Stimulated activated CD8-positive, alpha-beta memory T cell treated with anti-CD3 and anti-CD28 coated beads, Interleukin-15, amount 100 ng/mL, for 48 hours (primary cell): ENCODE data around the gene SEMA3F.

Experiments used
- DNase-seq, 2 donors: peaks; one replicate each; pipeline ENCODE4 v3.0.0-alpha.2; 2020; ENCODE audit warnings: low read depth in 2 of 2

The SEMA3F gene

DNA sequence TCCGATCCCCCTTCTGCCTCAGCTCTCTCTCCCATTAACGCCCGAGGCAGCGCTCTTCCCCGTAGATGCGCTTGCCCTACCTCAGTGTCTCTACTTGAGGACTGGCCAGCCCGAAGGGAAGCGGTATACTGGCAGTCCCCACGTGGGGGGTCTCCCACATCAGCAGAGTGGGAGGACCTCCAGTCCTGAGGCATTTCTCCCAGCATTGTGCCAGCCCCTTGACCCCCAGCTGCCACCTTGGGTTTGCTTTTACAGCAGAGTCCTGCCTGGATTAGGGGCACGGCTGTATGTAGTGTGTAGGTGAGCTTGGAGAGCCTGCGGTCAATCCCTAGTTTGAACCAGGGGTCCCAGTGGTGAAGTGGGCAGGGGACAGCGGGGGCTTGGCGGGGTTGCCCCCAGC, 767 bp downstream of the SEMA3F start:
- DNase-seq = no peak

DNA sequence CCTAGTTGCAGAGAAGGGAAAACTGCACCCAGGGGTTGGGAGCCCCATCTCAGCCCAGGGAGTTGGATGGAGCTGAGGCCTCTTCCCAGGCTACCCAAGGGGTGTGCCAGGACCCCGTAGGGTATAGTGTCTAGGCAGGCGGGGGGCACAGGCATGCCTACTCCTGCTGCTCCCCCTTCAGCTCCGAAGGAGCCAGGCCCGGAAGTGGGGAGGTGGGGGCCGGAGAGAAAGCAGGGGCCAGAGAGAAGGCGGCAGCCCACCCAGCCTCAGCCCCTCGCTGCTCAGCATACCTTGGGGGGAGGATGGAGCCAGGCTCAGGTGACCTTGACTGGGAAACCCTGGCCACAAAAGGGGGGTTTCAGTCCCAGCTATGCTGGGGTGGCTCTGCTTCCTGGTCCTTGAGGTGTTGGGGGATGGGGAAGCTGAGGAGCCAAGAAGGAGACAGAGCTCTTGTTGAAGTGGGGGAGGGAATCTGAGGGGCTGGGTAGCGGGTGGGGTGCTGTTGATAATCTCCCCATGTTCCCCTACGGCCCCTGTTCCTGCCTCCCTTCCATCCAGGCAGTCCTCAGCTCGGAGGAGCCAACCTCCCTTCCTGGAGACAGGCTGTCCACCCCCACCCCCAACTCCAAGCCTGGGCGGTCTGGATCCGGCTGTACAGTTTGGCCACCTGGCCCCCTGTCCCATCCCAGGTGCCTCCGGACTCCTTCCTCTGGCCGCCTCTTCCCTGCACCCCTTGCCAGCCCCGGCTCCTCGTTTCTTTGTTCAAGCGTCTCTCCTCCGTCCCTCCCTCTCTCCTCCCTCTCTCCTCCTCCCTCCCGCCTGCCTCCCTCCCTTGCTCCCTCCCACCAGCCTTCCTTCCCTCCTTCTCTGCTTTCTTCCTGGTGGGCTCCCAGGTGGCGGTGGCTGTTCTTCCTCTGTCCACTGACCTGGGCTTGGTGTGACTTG, 1.7 kb downstream of the SEMA3F start:
- DNase-seq = no peak

DNA sequence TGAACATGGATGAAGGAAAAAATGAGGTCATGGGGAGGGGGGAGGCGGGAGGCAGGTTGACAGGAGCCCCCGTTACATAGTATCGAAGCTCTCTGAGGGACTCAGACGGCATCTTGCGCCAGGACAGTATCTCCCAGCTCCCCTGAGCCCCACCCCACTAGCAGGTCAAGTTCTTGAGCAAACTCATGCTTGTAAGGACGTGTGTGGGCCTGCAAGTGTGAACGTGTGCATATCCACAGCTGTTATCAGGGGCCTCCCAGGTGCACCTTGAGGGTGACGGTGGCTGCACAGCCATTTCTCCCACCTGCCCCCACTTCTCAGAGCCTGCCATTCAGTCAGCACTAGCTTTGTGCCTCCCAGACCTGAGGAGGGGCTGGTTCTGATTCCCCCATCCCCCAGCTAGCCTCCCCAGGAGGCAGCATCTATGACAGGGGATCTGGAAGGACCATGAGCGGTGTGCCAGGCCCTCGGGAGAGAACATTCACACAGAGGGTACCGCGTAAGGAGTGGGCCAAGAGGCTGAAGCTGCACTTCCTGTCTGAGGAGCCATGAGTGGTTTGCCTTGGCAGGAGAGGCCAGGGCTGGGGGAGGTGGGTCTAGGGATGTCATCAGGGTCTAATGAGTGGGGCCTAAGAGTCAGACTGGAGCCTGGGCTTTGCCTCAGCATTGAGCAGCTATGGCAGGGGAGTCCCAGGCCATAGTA, 2.9 kb downstream of the SEMA3F start:
- no peak for DNase-seq

DNA sequence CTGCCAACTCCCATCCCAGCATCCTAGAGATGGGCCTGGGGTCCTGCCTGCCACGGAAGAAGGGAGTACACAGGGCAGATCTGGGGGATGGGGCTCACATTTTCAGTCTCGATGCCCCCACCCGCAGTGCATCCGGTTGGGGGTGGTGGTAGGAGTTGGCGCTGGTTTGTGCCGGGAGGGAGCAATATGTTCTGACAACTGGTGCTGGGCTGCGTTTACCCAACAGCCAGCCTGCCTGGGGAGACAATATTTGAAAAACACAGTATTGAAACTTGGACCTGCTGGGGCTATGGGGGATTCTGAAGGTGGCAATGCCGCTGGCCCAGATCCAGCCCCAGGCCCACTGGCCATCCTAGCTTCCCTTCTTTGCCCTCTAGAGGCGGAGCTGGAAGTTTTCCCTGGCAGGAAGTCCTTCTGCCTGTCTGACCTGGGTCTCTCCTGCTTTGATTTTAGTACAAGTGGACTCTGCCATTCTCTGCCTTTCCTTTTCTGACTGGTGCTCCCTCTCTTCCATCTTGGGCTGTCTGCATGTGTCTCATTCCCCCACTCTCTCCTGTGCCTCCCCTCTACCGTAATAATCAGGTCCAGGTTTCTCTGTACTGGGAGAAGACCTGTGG, 3.5 kb downstream of the SEMA3F start:
- DNase-seq = no peak

DNA sequence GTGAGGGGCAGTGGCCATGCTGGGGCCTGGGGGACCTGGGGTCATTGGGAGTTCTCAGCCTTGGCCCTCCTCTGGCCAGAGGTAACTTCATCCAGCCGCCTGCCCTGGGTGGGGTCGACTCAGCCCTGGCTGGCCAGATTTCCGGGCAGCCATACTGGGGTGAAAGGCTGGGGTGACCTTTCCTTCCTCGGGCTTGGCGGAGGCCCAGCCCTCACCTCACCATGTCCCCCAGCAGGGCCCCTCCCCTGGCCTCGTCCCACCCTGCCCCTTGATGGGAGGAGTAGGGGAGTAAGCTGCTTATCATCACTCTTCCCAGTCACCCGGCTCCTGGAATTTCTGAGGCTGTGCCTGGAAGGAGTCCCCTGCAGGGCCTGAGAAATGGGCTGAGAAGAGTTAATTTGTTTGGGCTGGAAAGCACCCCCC, 5.4 kb downstream of the SEMA3F start:
- DNase-seq = no peak

DNA sequence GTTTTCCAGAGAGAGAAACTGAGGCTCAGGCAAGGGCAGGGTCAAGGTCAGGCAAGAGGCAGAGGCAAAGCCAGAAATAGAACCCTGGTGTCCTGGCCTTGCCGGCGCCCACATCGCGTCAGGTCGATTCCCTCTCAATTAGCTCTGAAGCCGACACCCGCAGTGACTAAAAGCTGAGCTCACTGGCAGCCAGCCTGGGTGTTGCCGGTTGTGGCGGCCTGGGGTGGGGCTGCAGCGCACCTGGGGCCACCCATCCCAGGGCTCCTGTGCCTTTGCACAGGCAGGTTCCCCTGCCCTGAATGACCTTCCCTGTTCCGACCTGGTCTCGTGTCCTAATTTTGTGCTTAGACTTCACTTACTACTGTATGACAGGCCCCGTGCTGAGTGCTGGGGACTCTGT, 6.2 kb downstream of the SEMA3F start:
- DNase-seq = no peak

DNA sequence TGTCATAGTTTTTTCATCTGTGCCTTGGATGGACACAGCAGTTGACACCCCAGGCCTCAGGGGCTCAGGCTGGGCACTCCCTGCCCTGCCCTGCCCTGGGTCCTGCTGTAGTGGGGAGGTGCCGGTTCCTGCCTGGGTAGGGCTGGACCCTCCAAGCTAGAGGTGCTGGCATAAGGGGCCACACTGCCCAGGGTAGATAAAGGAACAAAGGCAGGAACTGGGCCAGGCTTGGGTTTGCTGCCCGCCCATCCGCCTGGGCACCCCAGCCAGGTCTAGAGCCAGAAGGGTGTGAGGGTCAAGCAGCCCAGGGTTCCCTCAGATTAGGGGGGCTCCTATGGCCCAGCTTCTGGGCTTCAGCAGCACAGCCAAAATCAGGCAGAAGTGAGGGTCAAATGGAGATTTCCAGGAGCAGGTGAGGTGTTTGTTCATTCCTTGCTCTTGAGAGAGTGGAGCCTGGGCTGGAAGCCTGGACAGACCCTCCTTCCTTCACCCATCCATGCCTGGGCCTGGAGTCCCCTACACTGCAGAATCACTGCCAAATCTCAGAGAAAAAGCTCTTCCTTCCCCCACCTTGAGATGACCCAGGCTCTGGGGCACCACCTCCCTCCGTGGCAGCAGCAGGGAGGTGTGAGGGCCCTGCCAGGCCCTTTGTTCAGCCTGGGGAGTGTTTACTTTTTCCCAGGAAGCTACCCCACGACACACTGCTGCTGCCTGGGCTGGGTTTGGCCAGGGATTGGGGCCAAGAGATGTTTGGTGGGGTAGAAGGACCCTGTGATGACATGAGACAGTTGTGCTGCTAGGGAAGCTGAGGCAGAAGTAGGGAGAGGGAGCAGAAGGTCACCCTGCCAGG, 7.1 kb downstream of the SEMA3F start:
- DNase-seq = no peak

DNA sequence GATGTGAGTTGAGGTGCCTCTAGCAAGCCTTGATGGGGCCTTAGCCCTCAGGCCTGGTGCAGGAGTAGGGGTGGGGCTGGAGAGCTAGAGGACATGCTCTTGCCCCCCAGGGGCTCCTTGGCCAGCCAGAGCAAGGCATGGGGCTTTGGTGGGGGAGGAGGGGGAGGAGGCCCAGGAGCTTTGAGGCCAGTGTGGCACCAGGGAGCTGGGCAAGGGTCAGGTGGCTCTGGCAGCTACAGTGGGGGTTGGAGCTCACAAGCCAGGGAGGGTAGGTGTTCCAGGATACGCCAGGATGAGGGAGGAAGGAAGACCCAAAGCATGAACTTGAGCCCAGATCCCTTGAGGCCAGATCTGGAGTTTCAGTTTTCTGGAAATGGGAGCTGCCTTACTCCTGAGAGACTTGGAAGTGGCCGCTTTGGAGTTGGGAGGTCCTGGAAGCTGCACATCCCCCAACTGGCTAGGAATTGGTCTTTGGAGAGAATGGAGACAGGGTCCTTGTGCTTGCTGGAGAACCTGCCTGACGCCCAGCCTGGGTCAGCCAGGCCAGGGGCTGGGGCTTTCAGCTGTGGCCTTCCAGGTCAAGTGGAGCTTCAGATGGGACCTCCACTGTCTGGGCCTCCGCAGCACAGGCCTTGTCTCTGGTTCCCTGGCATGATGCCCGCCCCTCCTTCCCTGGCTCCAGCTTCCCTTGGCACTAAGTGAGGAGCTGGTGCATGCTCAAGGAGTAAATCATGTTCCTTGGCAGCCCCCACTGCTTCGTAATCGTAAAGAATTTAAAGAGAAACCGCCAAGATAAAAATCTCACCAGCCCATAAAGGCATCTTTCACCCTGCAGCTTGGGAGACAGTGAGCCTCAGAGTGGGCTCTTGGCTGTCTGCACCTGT, 8.7 kb downstream of the SEMA3F start:
- no peak for DNase-seq

DNA sequence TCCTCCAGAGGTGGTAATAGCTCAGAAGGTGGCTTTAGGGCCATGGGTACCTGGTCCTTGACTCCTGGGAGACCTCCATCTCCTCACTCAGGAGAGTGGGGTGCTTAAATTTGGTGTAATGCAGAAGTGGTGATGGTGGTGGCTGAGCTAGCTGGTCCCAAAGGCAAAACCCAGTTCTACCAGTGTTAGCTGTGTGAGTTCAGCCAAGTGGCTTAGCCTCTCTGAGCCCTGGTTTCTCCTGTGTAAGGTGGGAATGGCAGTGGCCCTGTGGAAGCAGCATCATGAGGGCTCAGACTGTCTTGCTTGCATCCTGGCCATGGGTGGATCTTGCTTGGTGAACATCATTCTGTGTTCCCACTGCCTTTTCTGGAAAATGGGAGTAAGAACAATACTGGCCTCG, 9.4 kb downstream of the SEMA3F start:
- no peak for DNase-seq

DNA sequence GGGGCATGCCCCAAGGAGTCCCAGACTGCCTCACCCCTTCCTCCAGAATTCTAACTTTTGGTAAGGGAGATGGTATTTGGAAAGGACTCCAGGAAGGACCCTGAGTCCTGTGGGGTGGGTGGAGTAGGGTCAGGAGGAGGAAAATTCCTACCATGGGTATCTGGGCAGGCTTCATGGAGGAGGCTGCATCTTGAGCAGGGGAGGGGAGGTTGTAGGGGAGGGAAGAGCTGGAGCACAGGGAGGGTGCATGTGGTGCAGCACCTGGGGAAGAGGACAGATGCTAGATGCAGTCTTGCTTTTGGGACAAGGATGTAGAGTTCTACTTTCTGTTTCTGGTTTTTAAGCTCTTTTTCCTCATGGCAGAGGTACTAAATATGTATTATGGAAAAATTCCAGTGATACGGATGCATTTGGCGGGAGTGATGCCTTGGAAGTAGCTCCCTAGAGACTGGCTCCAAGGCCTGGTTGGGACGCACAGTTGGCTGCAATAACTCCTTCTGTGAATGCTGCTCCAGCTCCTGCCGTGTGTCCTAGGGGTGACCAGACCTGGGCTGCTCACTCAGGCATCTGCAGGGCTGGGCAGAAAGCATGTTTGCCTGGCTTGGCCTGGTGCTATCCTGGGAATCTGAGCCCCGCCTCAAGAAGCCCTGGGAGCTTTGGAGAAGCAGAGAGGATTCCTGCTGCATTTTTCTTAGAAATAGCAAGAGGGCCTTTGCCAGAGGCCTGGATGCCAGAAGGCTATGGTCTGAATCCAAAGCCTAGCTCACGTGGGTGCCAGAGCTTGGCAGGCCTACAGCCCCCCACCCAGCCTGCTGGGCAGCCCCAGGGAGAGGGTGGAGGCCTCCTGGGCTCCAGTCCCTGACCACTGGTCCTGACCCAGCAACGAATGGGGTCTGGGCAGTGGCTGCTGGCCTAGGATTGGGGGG, 10.1 kb downstream of the SEMA3F start:
- DNase-seq = no peak

DNA sequence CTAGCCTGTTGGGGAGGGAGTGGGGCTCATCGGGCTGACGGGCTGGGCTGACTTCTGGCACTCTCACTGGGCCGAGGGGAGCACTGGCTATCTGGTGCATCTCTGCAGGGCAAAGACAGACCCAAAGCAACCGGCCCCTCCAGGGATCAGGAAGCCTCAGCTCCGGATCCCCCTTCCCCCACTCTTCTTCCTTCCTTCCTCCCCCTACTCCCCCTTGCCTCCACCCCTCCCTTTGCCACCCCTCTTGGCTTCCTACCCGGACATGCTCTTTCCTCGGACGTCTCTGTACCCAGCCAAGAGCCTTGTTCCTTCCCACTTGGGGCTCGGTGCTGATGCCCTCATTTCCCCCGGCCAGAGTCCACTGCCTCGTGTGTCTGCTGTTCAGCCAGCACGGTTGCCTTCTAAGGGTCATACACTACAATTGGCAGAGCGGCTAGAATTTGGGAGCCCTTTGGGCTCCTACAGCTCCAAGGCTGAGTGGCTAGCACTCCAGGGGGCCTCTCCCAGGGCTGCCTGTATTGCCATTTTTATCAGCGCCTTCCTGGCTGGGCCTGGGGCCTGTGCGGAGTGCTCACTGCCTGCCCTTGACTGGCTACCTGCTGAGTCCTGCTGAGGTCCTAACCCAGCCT, 10.9 kb downstream of the SEMA3F start:
- no peak for DNase-seq

DNA sequence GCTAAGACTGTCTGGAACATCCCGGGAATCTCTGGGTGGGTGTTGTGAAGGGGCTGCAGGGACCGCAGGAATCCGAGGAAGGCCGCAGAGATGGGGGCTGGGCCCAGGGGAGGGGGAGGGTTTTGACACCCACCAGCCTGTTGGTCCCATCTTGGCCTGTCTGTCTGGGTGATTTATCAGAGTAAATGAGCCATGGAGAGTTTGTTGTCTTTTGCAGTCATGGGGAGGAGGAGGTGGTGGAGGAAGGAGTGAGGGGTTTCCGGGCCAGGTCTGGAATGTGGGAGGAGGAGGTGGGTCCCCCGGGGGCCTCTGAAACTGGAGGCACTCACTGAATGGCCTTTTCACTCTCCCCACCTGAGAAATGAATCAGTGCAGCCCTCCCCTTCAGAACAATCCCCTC, 11.5 kb downstream of the SEMA3F start:
- no peak for DNase-seq

DNA sequence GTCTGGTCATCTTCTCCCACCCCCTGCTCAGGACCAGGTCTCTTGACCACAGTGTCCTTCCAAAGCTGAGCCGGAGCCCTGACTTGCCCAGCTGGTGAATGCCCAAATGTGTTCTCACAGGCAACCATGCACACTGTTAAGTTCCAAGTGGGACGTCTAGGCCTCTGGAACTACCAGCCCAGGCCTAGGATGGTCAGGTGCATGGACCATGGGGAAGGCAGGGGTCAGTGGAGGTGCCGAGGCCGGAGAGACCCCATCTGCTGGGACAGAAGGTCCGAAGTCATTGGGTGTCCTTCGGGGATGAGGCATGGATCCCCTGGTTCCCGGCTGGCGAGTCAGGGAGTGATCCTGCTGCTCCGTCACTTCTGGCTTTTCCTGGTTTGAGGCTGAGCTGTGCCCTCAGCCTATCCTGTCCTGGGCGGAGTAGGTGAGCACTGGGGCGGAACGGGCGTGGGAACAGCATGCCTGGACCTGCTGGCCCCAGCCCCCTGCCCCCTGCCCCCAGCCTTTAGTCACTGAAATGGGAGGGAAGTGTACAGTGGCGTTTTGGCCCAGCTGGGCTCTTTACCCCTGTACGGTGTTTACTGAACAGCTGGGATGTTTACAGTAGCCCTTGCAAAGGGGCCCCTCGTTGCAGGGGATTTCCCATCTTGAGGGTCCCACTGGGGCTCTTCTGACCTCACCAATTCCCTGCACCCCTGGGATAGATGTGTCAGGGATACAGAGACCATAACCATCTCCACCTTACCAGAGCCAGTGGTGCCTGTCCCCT, 12.1 kb downstream of the SEMA3F start:
- no peak for DNase-seq

DNA sequence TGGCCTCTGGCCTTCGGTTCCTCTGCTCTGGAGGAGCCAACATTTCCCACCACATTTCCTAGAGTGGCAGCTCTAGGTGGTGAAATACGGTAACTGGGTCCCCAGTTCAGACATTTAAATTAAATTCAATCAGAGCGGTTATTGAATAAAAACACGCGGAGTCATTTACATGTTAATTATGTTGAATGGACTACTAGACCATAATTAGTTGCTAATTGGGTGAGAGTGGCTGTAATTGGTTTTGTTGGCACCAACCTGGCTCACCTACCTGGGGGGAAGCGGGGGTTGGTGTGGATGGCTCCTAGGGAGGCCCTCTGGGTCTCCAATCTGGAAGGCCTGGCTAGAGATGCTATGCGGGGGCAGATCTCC, 12.7 kb downstream of the SEMA3F start:
- DNase-seq = no peak

DNA sequence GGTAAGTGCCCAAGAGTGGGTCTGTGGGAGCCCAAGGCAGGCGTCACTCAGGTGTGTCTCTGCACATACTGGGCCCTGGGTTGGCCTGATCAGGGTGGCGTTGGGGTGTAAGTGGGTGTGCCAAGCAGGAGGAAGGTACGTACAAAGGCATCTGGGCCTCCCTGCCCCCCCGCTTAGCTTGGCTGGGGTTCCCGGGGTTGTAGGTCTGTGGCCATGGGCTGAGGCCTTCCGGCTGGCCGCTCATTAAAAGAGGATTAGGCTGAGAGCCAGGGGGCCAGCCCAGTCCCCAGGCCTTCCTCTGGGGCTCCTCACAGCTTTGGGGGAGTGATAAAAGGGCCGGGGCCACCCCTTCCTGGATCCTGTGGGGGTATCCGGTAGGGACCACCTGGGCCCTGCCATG, 13.3 kb downstream of the SEMA3F start:
- no peak for DNase-seq

DNA sequence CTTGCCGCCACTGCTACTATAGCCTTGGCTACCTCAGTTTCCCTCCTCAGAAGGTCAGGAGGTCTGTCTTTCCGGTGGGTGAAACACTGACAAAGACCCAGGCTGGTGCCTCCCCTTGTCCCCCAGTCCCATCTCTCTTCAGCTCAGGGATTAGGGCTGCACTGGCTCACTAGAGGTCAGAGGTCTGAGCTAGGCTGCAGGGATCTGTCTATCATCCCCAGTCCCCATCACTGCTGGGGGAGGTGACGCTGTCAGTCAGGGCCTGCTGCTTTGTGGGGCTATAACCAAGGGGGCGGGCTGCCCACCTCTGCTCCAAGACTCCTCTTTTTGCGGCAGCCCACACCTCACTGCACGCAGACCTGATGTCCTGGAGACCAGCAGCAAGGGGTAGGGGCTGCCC, 13.7 kb downstream of the SEMA3F start:
- no peak for DNase-seq

DNA sequence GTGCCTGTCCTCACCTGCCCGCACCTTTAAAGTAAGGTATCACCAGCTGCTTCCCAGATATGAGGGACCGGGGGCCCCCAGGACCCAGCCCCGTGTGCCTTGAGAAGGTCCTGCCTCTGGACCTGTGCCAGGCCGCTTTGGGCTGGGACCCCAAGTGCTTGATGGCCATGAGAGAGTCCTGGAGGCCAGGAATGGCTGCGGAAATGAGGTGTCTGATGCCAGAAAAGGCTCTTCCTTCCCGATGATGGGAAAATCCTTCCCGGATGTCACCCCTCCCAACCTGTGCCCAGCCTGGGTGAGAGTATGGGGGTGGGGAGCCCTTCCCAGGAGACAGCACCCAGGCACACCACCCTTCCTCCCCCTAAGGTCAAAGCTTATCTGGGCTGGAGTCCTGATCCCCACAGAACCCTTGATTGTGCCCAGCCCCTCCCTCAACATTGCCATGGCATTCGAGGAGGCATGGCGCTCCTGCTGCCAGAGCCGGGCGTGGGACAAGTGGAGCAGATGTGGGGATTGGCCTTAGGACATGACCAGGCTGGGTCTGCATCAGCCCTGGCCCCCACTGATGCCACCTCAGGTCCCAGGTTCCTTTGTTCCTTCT, 14.2 kb downstream of the SEMA3F start:
- DNase-seq = no peak

DNA sequence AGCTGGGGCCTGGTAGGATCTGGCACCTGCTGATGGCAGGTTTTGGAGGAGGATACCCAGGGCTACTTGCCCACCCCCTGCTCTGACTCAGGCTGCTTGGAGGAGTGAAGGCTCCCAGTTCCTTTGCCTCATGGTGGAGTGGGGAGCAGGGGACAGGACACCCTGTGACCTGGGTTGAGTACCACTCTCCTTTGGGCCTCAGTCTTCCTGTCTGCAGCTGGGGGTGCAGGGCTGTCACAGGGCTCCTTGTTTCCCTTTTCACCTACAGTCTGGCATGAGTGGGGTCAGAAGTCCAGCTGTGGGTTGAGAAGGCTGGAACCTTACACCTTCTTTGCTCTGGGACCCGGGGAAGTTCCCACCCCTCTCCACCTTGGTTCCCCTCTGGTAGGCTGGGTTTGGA, 14.7 kb downstream of the SEMA3F start:
- no peak for DNase-seq
